GM19397 (cell line): ENCODE data around the gene CCDC88A.
"Not testable (repeated sequence)": the region's sequence is repeated elsewhere in the genome, so short reads cannot be mapped to it uniquely, and the experiment has no call there.

Source experiments
- ATAC-seq: cut with Tn5 transposase; IDR thresholded peaks from one replicate; pipeline ENCODE4 v1.9.1; 2021; ENCODE audit warnings: mild to moderate bottlenecking, moderate library complexity; ENCODE audit not compliant: unreplicated experiment

The CCDC88A gene

GRCh38 chr2:55391615-55392242 lies 27.9 kb downstream of the CCDC88A start:
- no peak for ATAC-seq

- ATAC-seq = no peak
These were observed 28.5 kb downstream of the CCDC88A start for GRCh38 chr2:55391155-55391554.

GRCh38 chr2:55385516-55385915 lies 34.1 kb downstream of the CCDC88A start:
- not testable (repeated sequence) for ATAC-seq

GRCh38 chr2:55384786-55385185 lies 34.9 kb downstream of the CCDC88A start:
- no peak for ATAC-seq

GRCh38 chr2:55371376-55371775 lies 48.3 kb downstream of the CCDC88A start:
- ATAC-seq = no peak

GRCh38 chr2:55370208-55370607 lies 49.4 kb downstream of the CCDC88A start:
- no peak for ATAC-seq

- ATAC-seq = no peak
These were observed 54.4 kb downstream of the CCDC88A start for GRCh38 chr2:55365303-55365702.

GRCh38 chr2:55364189-55365055 lies 55.2 kb downstream of the CCDC88A start:
- no peak for ATAC-seq

GRCh38 chr2:55363636-55364035 lies 56.0 kb downstream of the CCDC88A start:
- no peak for ATAC-seq

- ATAC-seq = no peak
These were observed 58.0 kb downstream of the CCDC88A start for GRCh38 chr2:55361465-55362189.

- no peak for ATAC-seq
These were observed 61.2 kb downstream of the CCDC88A start for GRCh38 chr2:55358451-55358850.

- ATAC-seq = no peak
These were observed 61.7 kb downstream of the CCDC88A start for GRCh38 chr2:55357927-55358326.

- ATAC-seq = no peak
These were observed 62.5 kb downstream of the CCDC88A start for GRCh38 chr2:55357164-55357563.

- not testable (repeated sequence) for ATAC-seq
These were observed 63.5 kb downstream of the CCDC88A start for GRCh38 chr2:55356136-55356535.

GRCh38 chr2:55355451-55355850 lies 64.2 kb downstream of the CCDC88A start:
- ATAC-seq = no peak

- ATAC-seq = no peak
These were observed 68.0 kb downstream of the CCDC88A start for GRCh38 chr2:55351672-55352071.

- ATAC-seq = no peak
These were observed 74.6 kb downstream of the CCDC88A start for GRCh38 chr2:55345064-55345463.

- no peak for ATAC-seq
These were observed 81.4 kb downstream of the CCDC88A start for GRCh38 chr2:55338268-55338667.

- ATAC-seq = no peak
These were observed 84.9 kb downstream of the CCDC88A start for GRCh38 chr2:55334728-55335127.

- no peak for ATAC-seq
These were observed 88.9 kb downstream of the CCDC88A start for GRCh38 chr2:55330541-55331297.
